Hematopoietic multipotent progenitor cell treated with erythropoietin and hydrocortisone succinate and interleukin-3 and kit ligand, for 17 days (in vitro differentiated cells): ENCODE data around the gene SEMA7A.

Experiments
- DNase-seq: peaks from one replicate; pipeline ENCODE4 v3.0.0-alpha.2; 2015; ENCODE audit warnings: low spot score

The SEMA7A gene

DNA sequence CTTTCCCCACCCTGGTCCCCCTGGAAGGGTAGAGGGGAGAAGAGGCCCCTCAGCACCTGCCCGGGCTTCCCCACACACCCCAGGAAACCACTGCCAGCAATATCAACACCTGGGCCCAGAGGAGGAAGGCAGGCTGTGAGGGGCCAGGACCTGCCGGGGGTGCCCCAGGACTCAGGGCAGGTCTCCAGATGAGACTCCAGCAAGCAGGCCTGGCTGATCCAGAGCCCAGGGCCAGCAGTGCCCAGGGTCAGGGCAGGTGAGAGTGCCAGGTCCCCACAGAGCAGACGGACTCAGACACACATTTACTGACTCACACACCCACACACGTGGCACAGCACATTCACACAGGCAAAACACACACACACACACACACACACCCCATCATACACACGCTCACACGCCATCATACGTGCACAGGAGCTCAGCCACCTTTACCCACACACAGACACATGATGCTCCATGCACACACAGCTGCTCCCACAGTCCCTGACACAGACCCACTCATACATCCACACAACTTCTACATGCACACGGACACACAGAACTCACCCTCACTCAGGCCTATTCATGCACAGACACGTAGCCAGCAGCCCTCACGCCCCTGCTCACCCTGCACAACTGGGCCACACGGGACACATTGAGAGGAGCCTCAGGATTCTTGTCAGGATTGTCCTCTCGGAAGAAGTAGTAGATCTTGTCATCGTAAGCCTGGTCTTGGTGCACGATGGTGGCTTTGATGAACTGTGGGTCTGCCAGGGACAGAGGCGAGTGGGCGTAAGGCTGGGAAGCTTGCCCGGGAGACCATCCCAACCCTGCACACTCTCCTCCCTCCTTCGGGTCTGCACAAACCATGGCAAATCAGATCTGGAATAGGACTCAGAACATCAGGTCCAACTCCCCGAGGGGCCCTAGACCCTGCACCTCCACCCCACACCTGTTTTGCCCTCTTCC is 17.5 kb downstream of the SEMA7A start:
- no peak for DNase-seq

DNA sequence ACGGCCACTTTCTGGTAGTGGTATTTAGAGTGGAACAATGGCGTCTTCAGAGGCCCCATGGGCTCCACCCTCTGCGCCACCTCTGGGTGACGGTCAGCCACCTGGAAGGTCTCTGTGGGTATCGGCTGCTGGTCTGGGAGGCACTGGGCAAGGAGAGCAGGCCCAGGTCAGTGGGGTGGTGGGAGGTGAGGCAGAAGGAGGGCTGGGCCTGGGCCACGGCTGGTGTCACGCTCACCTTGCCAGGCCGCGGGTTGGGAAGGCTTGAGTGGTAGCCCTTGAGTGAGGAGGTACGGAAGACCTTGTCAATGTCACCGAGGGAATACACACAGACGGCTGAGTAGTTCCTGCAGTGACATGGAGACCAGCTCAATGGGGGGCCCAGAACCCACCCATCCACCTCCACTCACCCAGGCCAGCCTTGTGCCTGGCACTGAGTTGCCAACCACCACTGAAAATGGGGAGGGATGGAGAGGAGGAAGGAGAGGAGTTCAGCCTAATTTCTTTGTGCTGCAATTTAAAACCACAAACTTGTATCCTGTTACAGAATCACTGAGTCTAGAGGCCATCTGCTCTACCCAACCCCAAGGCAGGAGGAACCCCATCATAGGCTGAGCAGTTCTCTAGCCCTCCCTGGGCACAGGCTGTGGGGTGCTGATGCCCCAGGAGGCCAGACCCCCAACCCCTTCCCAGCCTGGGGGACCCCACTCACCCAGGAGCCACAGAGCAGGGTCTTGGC is 19.0 kb downstream of the SEMA7A start:
- DNase-seq = no peak

DNA sequence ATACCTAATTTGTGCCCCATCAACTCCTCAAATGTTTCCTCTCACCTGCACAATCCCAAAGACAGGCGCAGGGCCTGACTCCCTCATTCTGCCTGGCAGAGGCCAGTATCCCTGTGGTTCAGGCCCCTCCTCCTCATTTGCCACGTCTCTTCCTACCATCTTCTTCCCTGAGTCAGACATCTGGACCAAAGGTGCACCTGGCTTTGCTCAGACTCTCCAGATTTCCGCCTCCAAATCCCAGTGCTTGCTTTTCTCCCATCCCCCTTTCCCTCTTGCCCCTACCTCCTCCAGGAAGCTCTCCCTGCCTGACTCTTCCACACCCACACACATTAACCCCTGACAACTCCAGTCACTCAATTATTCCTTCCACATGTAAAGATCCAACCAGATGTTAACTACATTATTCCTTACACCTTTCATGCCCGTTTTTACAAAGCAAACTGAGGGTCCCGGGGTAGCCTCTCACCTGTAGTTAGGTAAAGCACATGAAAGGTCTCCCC is 19.6 kb downstream of the SEMA7A start:
- no peak for DNase-seq

DNA sequence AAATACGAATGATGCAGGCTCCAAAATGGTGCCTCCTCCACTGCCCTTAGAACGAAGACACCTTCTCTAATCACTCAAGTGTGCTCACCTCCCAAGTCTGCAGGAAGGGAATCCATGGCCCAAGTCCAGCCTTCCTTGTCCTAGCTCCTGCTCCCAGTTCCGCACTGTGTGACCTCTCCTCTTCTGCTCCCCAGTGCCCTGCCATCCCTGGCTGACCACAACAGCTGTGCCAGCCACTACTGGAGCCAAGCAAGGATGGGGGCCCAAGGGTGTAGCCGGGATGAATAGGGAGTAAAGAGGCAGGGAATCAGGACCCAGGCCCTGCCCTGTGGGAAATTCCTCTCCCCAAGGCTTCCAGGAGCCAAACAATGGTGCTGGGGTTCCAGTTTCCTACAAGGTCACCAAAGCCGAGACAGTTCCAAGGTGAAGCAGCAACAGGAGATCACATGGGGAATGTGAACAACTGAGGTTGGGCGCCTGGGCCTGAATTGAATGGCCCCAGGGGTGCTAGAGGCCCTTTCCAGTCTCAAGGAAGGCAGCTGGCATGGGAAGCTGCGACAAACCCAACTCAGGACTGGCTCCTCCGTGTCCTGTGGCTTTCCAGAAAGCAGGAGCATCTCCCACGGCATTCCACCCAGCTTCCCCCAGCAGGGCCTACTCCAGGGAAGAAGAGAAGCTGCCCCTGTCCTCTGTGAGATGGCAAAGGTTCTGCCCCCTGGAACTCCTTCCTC is 20.2 kb downstream of the SEMA7A start:
- no peak for DNase-seq

DNA sequence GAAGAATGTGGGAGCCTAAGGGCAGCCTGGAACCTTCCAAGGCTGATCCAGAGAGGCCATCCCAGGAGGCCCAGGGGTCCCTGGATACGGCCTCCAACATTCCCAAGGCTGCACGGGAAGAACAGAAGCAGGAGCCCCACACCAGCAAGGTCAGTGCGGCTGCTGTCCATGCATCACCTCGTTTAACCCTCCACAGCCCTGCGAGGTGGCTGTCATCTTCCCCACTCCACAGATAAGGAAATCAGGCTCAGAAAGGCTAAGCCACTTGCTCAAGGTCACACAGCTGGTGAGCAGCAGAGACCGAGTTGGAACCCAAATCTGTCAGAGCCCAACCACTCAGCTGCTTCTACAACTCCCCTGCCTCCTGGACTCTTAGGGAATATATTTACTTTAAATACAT is 21.6 kb downstream of the SEMA7A start:
- DNase-seq = no peak

DNA sequence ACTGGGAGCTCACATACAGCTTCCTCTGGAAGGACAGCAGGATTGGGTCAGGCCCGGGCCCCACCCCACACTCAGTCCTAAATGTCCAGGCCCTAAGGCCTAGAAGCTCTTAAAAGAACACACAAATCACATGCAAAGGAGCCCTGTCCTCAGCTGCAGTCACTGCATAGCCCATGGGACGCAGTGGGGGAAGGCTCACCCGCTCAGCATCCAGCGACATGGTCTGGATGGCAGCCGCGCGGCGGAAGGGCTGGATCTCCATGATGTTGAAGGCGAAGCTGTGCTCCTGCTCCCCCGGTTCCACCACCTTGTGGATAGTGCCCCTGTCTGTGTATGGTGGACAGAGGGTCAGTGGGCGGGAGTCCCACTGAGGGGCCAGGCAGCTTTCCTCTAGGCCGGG is 22.1 kb downstream of the SEMA7A start:
- DNase-seq = no peak

DNA sequence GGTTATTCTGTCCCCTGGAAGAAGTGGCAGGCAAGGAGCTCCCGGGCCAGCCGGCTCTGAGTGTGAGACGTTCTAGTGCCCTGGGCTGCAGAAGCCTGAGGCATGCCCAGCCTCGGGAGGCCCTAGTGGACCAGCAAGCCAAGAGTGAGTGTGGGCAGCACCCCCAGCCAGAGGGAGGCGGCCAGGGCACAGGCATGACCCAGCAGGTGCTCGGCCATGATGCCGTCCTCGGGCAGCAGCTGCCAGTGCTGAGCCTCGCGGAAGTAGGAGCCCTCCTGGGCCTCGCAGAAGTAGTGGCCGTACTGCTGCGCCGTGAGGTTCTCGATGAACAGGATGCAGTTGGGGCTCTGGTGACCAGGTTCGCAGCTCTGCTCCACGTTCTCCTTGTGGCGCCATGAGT is 23.3 kb downstream of the SEMA7A start:
- no peak for DNase-seq

DNA sequence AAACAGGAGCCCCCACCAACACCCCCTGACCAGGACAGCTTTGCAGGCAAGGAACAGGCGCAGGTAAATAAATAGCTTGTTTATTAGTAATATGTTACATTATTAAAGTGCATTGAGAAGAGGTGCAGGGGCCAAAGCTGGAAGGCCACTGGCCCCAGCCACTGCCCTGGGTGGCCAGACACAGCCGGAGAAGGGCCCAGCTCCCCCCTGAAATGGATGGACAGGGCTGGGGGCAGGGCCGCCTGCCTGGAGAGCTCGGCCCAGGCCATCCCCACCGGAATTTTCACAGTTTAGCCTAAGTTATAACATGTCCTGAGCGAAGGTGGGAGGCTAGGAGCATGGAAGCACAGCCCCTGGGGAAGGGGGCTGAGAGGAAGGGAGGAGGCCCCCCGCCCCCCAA is 24.5 kb downstream of the SEMA7A start:
- DNase-seq = no peak

DNA sequence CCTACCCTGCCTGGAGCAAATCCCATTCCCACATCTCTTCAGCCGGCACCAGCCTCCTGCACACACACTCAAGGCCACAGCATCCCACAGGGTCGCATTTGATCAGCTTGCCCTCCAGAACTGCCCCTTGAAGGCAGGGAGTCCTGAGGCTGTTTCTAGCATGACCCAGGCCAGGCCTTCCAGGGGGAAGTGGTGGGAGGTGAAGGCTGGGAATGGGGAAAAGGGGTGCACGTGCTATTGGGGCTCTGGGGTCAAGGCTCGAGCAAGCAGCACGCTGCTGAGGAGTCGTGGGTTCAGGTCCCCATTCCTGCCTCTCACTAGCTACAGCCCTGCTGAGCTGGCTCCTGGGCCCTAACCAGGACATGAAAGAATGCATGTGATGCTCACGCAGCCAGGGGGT is 24.9 kb downstream of the SEMA7A start:
- no peak for DNase-seq

DNA sequence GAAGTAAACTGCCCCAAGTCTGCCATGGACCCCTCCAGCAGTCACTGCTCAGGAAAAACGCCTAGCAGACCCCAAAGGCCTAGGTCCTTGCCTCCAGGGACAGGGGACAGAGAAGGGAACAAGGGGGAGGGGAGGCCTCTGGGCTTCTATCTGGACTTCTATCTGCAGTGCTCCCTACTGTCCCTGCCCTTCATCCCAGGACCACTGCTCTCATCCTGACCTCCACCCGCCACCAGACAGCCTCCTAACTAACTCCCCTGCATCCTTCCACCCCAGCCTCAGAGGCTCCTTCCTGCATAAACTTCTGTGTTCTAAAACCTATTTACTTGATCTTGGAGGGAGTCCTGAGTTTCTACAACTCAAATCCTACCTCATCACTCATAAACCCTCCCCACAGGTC is 25.4 kb downstream of the SEMA7A start:
- no peak for DNase-seq

DNA sequence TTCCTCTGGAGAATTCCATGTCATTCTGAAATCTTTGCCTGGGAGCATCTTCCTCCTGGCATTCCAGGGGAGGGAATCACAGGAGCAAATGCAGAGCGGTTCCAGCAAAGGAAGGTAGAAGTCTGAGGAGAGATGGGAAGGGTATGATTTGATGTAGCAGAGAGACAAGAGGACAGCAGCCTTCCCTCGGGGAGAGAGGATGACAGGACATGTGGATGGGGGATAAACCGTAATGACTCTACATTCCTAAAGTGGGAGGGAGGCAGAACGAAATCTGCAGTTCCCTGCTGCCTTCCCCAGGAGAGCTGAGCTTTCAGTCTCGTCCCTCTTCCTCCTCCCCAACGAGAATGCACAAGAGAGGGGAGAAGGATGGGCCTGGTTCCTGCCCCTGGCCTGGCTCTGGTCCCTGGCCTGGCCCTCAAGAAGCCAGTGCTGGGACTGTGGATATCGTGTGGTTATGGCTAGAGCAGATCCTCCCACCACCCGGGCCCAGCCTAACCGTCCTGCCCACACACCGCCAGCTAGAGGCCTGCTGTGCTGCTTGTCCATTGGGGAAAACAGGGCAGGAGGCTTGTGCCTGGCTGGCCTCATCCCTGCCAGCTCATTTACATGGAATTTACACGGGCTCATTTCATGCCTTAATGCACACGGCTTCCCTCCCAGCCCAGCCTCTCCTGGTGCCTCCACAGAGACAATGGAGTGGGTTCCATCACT is 26.6 kb downstream of the SEMA7A start:
- no peak for DNase-seq

DNA sequence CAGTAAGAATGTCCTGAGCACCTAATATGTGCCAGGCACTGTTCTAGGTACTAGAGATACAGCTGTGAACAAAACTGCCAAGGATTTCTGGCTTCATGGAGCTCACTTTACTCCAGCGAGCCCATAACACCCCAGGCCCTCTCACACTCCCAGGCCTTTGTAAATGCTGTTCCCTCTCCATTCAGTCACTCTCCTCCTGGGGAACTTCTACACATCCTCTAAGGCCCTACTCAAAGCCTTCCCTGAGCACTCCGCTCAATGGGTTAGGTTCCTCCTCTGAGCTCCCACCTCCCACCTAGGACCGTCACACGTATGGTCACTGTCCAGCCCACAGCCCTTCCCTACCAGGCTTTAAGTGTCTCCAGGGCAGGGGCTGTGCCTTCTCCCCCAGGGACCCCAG is 27.2 kb downstream of the SEMA7A start:
- no peak for DNase-seq

DNA sequence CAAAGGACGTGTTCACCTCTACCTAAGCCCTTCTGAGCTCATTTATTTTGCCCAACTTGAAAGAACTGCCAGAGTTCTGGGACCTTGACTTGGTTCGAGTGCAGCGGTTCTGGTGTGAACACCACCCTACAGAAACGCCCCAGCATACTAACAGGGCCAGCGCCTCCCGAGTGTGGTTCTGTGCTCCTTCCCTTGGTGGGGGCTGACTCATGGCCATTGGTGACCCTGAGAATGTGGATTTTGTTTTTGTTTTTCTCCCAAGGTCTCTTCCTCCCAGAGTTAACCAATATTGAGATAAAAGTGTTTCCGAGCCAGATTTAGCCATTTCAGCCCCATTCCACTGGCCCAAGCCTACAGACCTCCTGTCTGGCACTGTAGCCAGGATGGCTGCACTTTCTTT is 27.9 kb downstream of the SEMA7A start:
- DNase-seq = no peak

DNA sequence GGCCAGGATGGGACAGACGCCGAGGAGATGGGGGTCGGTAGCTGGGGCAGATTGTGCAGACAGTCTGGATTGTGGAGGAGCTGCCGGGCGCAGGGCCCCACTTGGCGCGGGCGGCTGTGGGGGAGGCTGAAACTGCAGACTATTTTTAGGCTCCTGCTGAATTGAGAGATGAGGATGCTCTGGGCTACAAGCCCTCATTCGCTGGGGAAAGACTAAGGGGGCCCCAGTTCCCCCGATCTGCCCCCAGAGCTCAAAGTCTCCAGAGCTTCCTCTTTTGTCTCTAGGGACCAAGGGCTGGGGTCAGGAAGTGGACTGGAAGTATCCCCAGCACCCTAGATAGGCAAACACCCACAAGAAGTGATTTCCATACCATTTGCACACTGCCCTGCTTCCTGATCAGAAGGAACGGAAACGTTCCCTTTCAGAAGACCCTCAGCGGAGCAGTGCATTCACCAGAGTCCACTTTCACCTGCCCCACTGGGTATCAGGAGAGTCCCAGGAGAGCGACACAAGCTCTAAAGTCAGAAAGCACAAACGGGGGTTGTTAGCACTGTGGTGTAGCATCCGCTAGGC is 29.7 kb downstream of the SEMA7A start:
- DNase-seq = no peak

DNA sequence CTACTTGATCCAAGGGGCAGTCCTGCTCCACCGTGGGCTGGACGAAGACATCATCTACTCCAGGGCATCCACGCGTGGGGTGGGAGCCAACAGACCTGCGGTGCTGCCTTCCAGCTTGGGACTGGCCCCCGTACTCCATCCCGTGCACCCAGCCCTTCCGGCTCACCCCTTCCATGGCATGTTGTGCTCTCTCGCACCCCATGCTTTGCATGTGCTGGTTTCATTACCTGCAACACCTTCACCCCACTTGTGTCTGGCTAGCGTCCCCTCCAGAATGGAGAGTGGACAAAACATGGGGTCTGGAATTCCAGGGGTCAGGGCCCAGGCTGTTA is 30.2 kb downstream of the SEMA7A start:
- no peak for DNase-seq

DNA sequence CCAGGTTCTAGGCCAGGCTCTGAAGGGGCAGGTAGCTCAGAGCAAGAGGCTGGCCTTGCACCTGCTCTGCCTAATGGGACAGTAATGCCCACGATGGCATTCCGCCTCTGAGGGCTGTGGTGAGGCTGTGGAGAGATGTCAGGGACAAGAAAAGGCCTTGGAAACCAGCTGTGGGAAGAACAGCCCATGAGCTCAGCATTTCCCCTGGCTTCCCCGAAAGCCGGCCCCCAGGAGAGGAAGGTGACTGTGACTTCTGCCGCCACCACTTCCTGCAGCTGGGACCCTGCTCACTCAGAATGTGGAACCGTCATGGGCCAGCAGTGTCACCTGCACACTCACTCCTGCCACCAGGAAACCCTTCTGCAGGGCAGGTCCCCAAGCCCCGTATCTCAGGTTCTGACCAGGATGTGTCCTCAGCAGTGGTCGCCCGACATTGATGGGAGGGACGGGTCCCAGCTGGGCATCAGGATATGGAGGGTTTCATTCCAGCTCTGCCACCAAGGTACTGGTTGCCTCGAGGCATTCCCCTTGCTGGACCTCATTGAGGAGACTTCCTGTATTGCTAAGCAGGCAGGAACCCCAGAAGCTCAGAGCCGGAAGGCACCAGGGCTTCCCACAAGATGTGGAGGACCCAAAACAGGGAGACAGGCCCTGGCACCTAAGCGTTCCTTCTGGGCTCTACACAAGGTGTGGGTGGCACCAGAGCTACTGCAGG is 30.7 kb downstream of the SEMA7A start:
- DNase-seq = no peak

DNA sequence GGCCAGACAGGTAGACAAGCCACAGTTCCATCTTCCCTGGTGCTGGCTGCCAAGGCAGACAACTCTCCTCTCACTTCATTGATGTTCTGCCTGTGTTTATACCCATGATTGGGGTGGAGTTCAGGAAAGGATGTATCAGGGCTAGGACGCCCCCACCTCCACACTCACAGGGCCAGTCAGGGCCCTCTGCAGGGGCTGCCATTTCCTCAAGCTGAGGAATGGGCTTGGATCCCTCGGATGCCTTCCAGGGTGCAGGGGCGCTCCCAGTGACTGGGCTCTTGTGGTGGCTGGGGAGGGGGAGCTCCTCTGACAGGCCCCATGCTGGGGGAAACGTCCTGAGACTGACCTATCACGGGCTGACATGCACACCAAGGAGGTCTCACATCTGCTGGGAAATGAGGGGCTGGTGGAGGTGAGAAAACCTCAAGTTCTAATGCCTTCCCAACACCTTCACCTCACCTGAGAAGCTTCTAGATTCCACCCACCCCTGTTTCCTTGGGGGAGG is 31.4 kb downstream of the SEMA7A start:
- no peak for DNase-seq

DNA sequence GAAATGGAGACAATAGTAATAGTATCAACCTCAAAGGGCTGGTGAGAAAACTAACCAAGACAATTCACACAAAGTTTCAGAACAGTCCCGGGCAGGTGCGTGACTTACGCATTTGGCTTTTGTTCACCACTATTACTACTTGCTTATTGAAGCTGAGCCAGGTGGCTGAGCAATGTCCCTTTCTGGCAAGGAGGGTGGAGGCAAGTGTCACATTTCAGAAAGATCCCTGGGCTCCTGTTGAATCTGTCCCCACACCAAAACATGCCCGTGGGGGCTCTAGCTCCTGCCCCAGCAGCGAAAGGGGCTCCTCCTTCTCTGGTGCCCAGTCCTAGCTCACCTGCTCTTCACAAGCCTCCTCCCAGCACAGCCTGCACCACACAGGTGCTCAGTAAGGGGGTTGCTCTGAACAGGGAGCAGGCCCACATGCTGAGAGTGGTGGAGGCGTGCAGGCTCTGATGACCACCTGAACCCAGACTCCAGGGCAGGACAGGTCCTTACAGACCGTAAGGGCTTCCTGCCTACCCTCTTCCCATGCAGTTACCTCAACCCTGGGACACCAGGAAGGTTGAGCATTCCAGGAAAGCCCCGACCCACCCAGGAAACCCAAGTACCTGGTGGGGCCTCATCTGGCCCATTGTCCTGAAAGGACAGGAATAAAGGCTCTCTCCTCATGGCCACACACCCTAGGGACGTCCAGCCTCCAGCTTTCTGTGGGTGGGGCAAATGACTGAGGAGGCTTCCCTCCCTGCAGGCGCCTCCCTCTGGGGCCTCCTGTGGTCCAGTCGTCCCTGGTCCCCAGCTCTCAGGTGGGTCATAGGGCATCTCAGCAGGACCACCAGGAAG is 32.6 kb downstream of the SEMA7A start:
- DNase-seq = no peak

DNA sequence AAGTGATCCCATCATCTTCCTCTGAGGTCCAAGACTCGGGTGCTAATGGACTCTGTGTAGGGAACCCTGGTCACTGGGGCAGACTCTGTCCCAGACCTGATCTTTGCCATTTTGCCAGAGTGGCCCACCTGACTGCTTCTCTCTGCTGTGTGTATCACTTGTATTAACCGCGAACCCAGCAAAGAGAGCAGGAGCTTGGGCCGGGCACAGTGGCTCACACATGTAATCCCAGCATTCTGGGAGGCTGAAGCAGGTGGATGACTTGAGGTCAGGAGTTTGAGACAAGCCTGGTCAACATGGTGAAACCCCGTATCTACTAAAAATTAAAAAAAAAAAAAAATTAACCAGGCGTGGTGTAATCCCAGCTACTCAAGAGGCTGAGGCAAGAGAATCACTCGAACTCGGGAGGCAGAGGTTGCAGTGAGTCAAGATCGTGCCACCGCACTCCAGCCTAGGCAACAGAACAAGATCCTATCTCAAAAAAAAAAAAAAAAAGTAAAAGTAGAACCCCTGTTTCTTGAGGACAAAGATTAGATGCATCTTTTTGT is 33.4 kb downstream of the SEMA7A start:
- DNase-seq = no peak
